Esophagus (tissue), 2 donors: ENCODE data around the gene PMP22. TPM values are rescaled to one million over a fixed set of nuclear protein-coding genes. Genes with fewer than 3 reads are reported as not detected.
"Not testable (repeated sequence)": the region's sequence is repeated elsewhere in the genome, so short reads cannot be mapped to it uniquely, and the experiment has no call there.

Source experiments
- H3K27ac ChIP-seq, 2 donors: one replicate each; pipeline ENCODE4 v1.5.1; 2013; ENCODE audit warnings: low read depth in 2 of 2, mild to moderate bottlenecking in 2 of 2, inconsistent platforms in 1 of 2, low read length in 1 of 2, moderate library complexity in 1 of 2
- H3K27me3 ChIP-seq, 2 donors: one replicate each; pipeline ENCODE4 v1.6.1; 2013; ENCODE audit warnings: low read length in 2 of 2, control low read depth in 1 of 2, mild to moderate bottlenecking in 1 of 2; ENCODE audit not compliant: insufficient read depth in 2 of 2, control insufficient read depth in 1 of 2
- H3K36me3 ChIP-seq, 2 donors: one replicate each; pipeline ENCODE4 v1.6.1; 2013; ENCODE audit warnings: low read length in 1 of 2; ENCODE audit not compliant: control insufficient read depth in 2 of 2, insufficient read depth in 2 of 2
- H3K4me1 ChIP-seq, 2 donors: one replicate each; pipeline ENCODE4 v1.6.1; 2013; ENCODE audit warnings: low read length in 1 of 2; ENCODE audit not compliant: control insufficient read depth in 2 of 2, insufficient read depth in 2 of 2
- H3K4me3 ChIP-seq, 2 donors: one replicate each; pipeline ENCODE4 v1.5.1; 2013; ENCODE audit warnings: low read length in 2 of 2, mild to moderate bottlenecking in 2 of 2, low read depth in 1 of 2, moderate library complexity in 1 of 2
- H3K9me3 ChIP-seq, 2 donors: one replicate each; pipeline ENCODE4 v1.6.1; 2013; ENCODE audit warnings: mild to moderate bottlenecking in 2 of 2, low read depth in 1 of 2, low read length in 1 of 2, moderate library complexity in 1 of 2; ENCODE audit not compliant: control insufficient read depth in 2 of 2, insufficient read depth in 1 of 2
- WGBS, 2 donors: extraction: QIAGEN DNeasy Blood & Tissue Kit; methylation state at CpG; one replicate each; pipeline ENCODE4 v1.1.7; 2013; 5-methylcytosine and 5-hydroxymethylcytosine counted together
- polyA plus RNA-seq, 2 donors: library from polyadenylated mRNA; stranded (reverse); fragments of 200-250 nt; gene quantifications; one replicate each; pipeline ENCODE4 v1.2.3, GENCODE V29; 2013
- donor health status: healthy with polysubstance abuse.
- donor health status: Bipolar disorder and iron deficiency.

The PMP22 gene
- polyA plus RNA-seq, 2 donors = 5.7 to 21.2 TPM

DNA sequence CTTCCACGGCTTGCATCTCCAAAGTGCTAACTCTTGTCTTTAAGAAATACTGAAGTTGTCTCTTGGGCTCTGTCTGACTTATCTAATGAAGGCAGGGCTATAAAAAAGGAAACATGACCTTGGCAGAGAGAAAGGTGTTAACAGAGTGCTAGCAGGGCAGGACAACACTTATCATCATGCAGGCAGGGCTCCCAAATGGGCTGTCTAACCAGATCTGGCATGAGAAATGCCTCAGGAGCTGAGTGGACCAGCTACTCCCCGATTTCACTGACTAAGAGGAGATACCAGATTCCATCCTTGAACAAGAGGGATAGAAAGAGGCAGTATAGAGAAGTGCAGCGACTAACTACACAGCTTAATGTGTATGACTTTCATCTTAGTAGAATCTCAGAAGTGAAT, 32.6 kb downstream of the PMP22 start:
- no peaks in the 10 kb centered on the region for H3K9me3 ChIP-seq
- WGBS, 2 donors = 72 to 81% methylated on average over 3 of the region's 3 CpGs
- H3K4me3 ChIP-seq = no peak overlapping the region
- H3K27me3 ChIP-seq = no peaks in the 10 kb centered on the region
- H3K36me3 ChIP-seq = peaks cover 0 to 2% of the 10 kb centered on the region in 2 donors
- H3K4me1 ChIP-seq = no peaks in the 10 kb centered on the region
- H3K27ac ChIP-seq = no peak overlapping the region

- no peak overlapping the region for H3K27ac ChIP-seq
- peaks cover 0 to 2% of the 10 kb centered on the region in 2 donors for H3K36me3 ChIP-seq
- no peak overlapping the region for H3K4me3 ChIP-seq
- H3K27me3 ChIP-seq = no peaks in the 10 kb centered on the region
- H3K9me3 ChIP-seq = no peaks in the 10 kb centered on the region
- 85 to 90% methylated on average over 12 of the region's 12 CpGs for WGBS, 2 donors
- no peaks in the 10 kb centered on the region for H3K4me1 ChIP-seq
Measured at GRCh38 chr17:15231851-15232516, 33.1 kb downstream of the PMP22 start.

DNA sequence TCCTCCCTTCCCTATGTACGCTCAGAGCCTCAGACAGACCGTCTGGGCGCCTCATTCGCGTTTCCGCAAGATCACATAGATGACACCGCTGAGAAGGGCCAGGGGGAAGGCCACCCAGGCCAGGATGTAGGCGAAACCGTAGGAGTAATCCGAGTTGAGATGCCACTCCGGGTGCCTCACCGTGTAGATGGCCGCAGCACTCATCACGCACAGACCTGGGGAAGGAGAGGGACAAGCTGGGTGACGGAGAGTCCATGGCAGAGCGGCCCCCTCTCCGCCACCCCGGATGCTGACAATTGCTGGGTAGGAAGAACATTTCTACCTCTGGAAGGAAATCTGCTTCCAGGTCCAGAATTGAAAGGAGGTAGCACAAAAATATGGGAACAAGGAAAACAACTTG, 34.3 kb downstream of the PMP22 start:
- Histone ChIP-seq H3K36me3 (peaks cover 0 to 2% of the 10 kb centered on the region in 2 donors), H3K4me1 (no peaks in the 10 kb centered on the region), H3K27ac (no peak overlapping the region), H3K27me3 (no peaks in the 10 kb centered on the region), H3K4me3 (no peak overlapping the region), H3K9me3 (no peaks in the 10 kb centered on the region)
- WGBS, 2 donors = 93 to 94% methylated on average over 18 of the region's 18 CpGs

DNA sequence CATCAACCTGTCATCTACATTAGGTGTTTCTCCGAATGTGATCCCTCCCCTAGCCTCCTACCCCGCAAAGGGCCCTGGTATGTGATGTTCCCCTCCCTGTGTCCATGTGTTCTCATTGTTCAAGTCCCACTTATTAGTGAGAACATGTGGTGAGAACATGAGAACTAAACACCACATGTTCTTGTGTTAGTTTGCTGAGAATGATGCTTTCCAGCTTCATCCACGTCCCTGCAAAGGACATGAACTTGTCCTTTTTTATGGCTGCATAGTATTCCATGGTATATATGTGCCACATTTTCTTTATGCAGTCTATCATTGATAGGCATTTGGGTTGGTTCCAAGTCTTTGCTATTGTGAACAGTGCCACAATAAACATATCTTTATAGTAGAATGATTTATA, 43.3 kb downstream of the PMP22 start:
- H3K27me3 ChIP-seq, H3K36me3 ChIP-seq, H3K9me3 ChIP-seq, H3K4me3 ChIP-seq, H3K27ac ChIP-seq, H3K4me1 ChIP-seq: not testable (repeated sequence)
- WGBS, 2 donors = 85% methylated on average over 3 of the region's 3 CpGs

DNA sequence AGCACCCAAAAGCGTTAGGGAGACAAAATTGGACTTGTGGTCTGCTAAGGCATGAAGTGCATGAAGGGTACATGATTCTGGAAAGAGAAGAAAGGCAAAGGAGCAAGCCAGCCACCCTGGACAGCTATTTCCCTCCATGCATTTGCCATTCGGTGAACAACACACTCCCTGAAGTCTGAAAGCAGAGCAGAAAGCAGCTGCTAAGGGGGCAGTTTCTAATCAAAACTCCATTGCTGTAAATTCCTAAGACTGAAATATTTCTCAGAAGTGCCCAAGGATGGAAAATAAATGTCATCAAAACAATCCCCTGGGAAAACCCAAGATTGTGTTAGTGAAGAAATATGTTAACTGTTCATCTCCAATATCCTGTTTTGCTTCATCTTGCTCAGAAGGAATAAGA, 44.3 kb downstream of the PMP22 start:
- 51 to 59% methylated on average over 2 of the region's 2 CpGs for WGBS, 2 donors
- H3K27ac ChIP-seq = no peak overlapping the region
- H3K27me3 ChIP-seq = no peaks in the 10 kb centered on the region
- H3K4me1 ChIP-seq = no peaks in the 10 kb centered on the region
- H3K36me3 ChIP-seq = no peaks in the 10 kb centered on the region
- no peak overlapping the region for H3K4me3 ChIP-seq
- no peaks in the 10 kb centered on the region for H3K9me3 ChIP-seq

DNA sequence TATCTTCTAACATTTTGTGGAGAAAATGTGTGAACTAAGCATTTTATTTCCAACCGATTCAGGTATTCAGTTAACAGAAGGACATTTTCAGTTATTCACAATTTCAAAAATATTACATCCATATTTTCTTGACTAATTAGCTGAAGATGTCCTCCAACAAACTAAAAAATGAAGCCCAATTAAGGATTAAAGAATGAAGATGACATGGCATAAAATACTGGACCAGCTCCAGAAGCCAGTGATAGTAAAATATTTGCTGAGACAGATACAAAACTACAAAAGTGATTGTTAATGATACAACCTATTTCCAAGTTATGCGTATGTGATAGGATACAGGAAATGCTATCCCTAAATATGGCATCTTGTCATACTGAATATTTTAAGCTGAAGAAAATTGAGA, 48.6 kb downstream of the PMP22 start:
- Histone ChIP-seq H3K36me3 (no peaks in the 10 kb centered on the region), H3K4me3 (no peak overlapping the region), H3K4me1 (no peaks in the 10 kb centered on the region), H3K27me3 (no peaks in the 10 kb centered on the region), H3K27ac (no peak overlapping the region), H3K9me3 (no peaks in the 10 kb centered on the region)
- WGBS, 2 donors = 88 to 95% methylated on average over 2 of the region's 2 CpGs

GRCh38 chr17:15213381-15214087, 51.6 kb downstream of the PMP22 start:
- no peaks in the 10 kb centered on the region for H3K4me1 ChIP-seq
- 78 to 83% methylated on average over 5 of the region's 5 CpGs for WGBS, 2 donors
- H3K27ac ChIP-seq = no peak overlapping the region
- H3K9me3 ChIP-seq = no peaks in the 10 kb centered on the region
- no peaks in the 10 kb centered on the region for H3K36me3 ChIP-seq
- H3K4me3 ChIP-seq = no peak overlapping the region
- H3K27me3 ChIP-seq = no peaks in the 10 kb centered on the region

DNA sequence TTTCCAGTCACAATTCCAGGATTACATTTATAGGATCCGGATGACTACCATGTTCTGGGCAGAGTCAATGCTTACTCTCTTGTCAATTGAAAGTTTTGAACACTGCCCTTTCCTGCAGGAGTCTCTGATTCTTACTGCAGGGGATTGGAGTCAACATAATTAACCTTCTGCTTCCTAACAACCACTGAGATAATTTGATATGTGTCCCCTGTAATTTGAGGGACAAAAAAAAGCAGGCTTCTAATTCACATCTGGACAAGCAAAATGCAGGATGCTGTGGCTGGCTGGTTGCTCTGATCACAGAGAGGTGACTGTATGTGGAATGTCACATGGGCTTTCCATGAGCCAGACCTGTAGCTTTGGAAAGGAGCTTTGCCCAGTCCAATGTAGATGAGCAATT, 54.9 kb downstream of the PMP22 start:
- WGBS, 2 donors = 70 to 87% methylated on average over 1 of the region's 1 CpG
- H3K9me3 ChIP-seq = no peaks in the 10 kb centered on the region
- no peak overlapping the region for H3K4me3 ChIP-seq
- no peak overlapping the region for H3K27ac ChIP-seq
- H3K36me3 ChIP-seq = no peaks in the 10 kb centered on the region
- H3K4me1 ChIP-seq = no peaks in the 10 kb centered on the region
- H3K27me3 ChIP-seq = no peaks in the 10 kb centered on the region

GRCh38 chr17:15203062-15203461, 62.1 kb downstream of the PMP22 start:
- H3K36me3 ChIP-seq, H3K27ac ChIP-seq, H3K9me3 ChIP-seq, H3K4me1 ChIP-seq, H3K4me3 ChIP-seq, H3K27me3 ChIP-seq: not testable (repeated sequence)
- 91 to 92% methylated on average over 2 of the region's 2 CpGs for WGBS, 2 donors

DNA sequence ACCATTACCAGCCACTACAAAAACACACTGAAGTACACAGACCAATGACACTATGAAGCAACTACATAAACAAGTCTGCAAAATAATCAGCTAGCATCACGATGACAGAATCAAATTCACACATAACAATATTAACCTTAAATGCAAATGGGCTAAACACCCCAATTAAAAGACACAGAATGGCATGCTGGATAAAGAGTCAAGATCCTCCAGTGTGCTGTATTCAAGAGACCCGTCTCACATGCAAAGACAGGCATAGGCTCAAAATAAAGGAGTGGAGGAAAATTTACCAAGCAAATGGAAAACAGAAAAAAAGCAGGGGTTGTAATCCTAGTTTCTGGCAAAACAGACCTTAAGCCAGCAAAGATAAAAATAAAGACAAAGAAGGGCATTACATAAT, 64.6 kb downstream of the PMP22 start:
- WGBS, 2 donors = 91 to 95% methylated on average over 2 of the region's 2 CpGs
- H3K36me3 ChIP-seq, H3K27me3 ChIP-seq, H3K4me3 ChIP-seq, H3K9me3 ChIP-seq, H3K4me1 ChIP-seq, H3K27ac ChIP-seq: not testable (repeated sequence)
